Measurements from ENCODE around the gene MARK4. TPM values are rescaled to one million over a fixed set of nuclear protein-coding genes. Genes with fewer than 3 reads are reported as not detected.

The MARK4 gene
- total RNA-seq, 1 experiment from 2014 or later, result 37.7 TPM

GRCh38 chr19:45314708-45315245, 63.7 kb downstream of the MARK4 start (continued):
- no peak for TF ChIP-seq POLR2A (IDR thresholded peaks at IDR 0.05; ENCODE audit: borderline replicate concordance, extremely low read depth, insufficient read depth, insufficient read length)

- H3K36me3 ChIP-seq (ENCODE audit: control insufficient read depth in 1 of 2, insufficient read depth in 2 of 2, low read length in 2 of 2), result no peaks in the 10 kb centered on the region
- no TSS peak for BruUV-seq (replicated peaks)
- ChIA-PET RAD21 (ENCODE audit: low non-redundant PET in 1 of 2, low total read pairs in 2 of 2, uncharacterized antibody in 2 of 2, unreplicated experiment in 2 of 2) (no interaction called here), CTCF (interaction anchor here (1.2 kb wide), 1 partner anchor 11 kb away, joined by 3 read pairs; no protein-coding TSS in a partner anchor), POLR2A (no interaction called here)
- H3K4me1 ChIP-seq (ENCODE audit: control insufficient read depth in 1 of 2, insufficient read depth in 2 of 2, low read length in 2 of 2), result peaks cover 2 to 4% of the 10 kb centered on the region in 2 experiments; a peak in 3 of 4 replicates
- DNase-seq (ENCODE audit: low read depth, low spot score) (no peak), ATAC-seq (no peak)
- TF ChIP-seq, protein P1, sequence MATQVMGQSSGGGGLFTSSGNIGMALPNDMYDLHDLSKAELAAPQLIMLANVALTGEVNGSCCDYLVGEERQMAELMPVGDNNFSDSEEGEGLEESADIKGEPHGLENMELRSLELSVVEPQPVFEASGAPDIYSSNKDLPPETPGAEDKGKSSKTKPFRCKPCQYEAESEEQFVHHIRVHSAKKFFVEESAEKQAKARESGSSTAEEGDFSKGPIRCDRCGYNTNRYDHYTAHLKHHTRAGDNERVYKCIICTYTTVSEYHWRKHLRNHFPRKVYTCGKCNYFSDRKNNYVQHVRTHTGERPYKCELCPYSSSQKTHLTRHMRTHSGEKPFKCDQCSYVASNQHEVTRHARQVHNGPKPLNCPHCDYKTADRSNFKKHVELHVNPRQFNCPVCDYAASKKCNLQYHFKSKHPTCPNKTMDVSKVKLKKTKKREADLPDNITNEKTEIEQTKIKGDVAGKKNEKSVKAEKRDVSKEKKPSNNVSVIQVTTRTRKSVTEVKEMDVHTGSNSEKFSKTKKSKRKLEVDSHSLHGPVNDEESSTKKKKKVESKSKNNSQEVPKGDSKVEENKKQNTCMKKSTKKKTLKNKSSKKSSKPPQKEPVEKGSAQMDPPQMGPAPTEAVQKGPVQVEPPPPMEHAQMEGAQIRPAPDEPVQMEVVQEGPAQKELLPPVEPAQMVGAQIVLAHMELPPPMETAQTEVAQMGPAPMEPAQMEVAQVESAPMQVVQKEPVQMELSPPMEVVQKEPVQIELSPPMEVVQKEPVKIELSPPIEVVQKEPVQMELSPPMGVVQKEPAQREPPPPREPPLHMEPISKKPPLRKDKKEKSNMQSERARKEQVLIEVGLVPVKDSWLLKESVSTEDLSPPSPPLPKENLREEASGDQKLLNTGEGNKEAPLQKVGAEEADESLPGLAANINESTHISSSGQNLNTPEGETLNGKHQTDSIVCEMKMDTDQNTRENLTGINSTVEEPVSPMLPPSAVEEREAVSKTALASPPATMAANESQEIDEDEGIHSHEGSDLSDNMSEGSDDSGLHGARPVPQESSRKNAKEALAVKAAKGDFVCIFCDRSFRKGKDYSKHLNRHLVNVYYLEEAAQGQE (IDR thresholded peaks at IDR 0.05; ENCODE audit: low read depth), result no peak
- TF ChIP-seq JUND (IDR thresholded peaks at IDR 0.05) (no peak), RAD21 (IDR thresholded peaks at IDR 0.05; ENCODE audit: low read depth) (no peak), FOSL1 (IDR thresholded peaks at IDR 0.05; ENCODE audit: low read depth) (no peak), ZNF274 (IDR thresholded peaks at IDR 0.05; ENCODE audit: low read depth, low read length) (no peak), YY1 (IDR thresholded peaks at IDR 0.05; ENCODE audit: extremely low read depth, insufficient replicate concordance, low read depth, low read length) (no peak), POLR2A (IDR thresholded peaks at IDR 0.05; ENCODE audit: borderline replicate concordance, extremely low read depth, insufficient read depth, insufficient read length) (no peak), EZH2 (IDR thresholded peaks at IDR 0.05) (no peak), CBX3 (IDR thresholded peaks at IDR 0.05; ENCODE audit: low read depth) (no peak)
- TF ChIP-seq, protein P2, sequence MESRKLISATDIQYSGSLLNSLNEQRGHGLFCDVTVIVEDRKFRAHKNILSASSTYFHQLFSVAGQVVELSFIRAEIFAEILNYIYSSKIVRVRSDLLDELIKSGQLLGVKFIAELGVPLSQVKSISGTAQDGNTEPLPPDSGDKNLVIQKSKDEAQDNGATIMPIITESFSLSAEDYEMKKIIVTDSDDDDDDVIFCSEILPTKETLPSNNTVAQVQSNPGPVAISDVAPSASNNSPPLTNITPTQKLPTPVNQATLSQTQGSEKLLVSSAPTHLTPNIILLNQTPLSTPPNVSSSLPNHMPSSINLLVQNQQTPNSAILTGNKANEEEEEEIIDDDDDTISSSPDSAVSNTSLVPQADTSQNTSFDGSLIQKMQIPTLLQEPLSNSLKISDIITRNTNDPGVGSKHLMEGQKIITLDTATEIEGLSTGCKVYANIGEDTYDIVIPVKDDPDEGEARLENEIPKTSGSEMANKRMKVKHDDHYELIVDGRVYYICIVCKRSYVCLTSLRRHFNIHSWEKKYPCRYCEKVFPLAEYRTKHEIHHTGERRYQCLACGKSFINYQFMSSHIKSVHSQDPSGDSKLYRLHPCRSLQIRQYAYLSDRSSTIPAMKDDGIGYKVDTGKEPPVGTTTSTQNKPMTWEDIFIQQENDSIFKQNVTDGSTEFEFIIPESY (IDR thresholded peaks at IDR 0.05; ENCODE audit: extremely low read depth, insufficient replicate concordance, low read length), result no peak
- H3K79me2 ChIP-seq (ENCODE audit: insufficient read depth, low read length), result no peaks in the 10 kb centered on the region
- no peaks in the 10 kb centered on the region for H3K27me3 ChIP-seq (ENCODE audit: insufficient read depth, low read length)
- no peak overlapping the region for H3K4me3 ChIP-seq (replicated peaks in 1 of 2; ENCODE audit: low read depth in 1 of 2, low read length in 2 of 2)
- no peaks in the 10 kb centered on the region for H3K9me3 ChIP-seq (ENCODE audit: control insufficient read depth in 1 of 2, insufficient read depth in 1 of 2, low read depth in 1 of 2, low read length in 2 of 2)
- no peaks in the 10 kb centered on the region for H4K20me1 ChIP-seq (ENCODE audit: insufficient read depth)
- H3K27ac ChIP-seq (ENCODE audit: low read depth, low read length), result no peak overlapping the region
- no peak overlapping the region for H3K9ac ChIP-seq (ENCODE audit: low read length)
- intact Hi-C loops (cut with micrococcal nuclease), result no loop called here
- H3K9me2 ChIP-seq (ENCODE audit: insufficient read depth), result no peaks in the 10 kb centered on the region
- no peak overlapping the region for H3K4me2 ChIP-seq (ENCODE audit: low read length)
- no peak overlapping the region for H2AFZ ChIP-seq (ENCODE audit: low read depth, low read length, poor library complexity, severe bottlenecking)
These were observed 64.2 kb downstream of the MARK4 start for GRCh38 chr19:45315304-45315703.
